B cell (primary cell): ENCODE measurements around the gene KRT12. TPM values are rescaled to one million over a fixed set of nuclear protein-coding genes. Genes with fewer than 3 reads are reported as not detected.
A peak's percentile ranks its signal among the peaks of the same experiment; 100 is the strongest.

Experiments
- ATAC-seq: fragments of 200-7000 bp; cut with Tn5 transposase; one replicate; pipeline ENCODE4 v1.10.0; 2021; ENCODE audit warnings: low read depth, mild to moderate bottlenecking, moderate number of reproducible peaks, moderate library complexity
- CTCF ChIA-PET: fragments of 350-600 bp; sonication (Branson Sonifier 250); formaldehyde crosslinking; loops from one replicate; lab custom pipeline; 2021; ENCODE audit warnings: antibody characterized with exemption, inconsistent platforms; lab: Charles Lee
- POLR2A ChIA-PET: fragments of 350-600 bp; sonication (Branson Sonifier 250); formaldehyde crosslinking; loops from one replicate; lab custom pipeline; 2021; ENCODE audit warnings: antibody characterized with exemption; lab: Charles Lee
- DNase-seq: peaks from one replicate; pipeline ENCODE4 v3.0.0; 2013
- H2AFZ ChIP-seq: 2 replicates; pipeline ENCODE4 v1.6.1; 2012; ENCODE audit warnings: mild to moderate bottlenecking, low read depth, low read length; ENCODE audit not compliant: insufficient read depth, poor library complexity, severe bottlenecking
- H3K27ac ChIP-seq, 2 donors: 1 replicate in 1 of 2; 2 replicates in 1 of 2; pipeline ENCODE4 v1.5.1; 2012 to 2013; ENCODE audit warnings: low read length in 2 of 2, mild to moderate bottlenecking in 2 of 2, moderate library complexity in 1 of 2
- H3K27me3 ChIP-seq, 4 experiments: fragments of 200-600 bp in 1 of 4; sonication (generic) in 1 of 4; replicated peaks in 1 of 4; 1 replicate in 2 of 4; 2 replicates in 2 of 4; pipeline versions ENCODE4 v1.6.1 to v1.7.0; 2013 to 2016; ENCODE audit warnings: low read length in 3 of 4, mild to moderate bottlenecking in 2 of 4, mixed read lengths in 1 of 4, moderate library complexity in 1 of 4; ENCODE audit not compliant: insufficient read depth in 4 of 4, control insufficient read depth in 3 of 4; ENCODE audit errors: control extremely low read depth in 1 of 4
- H3K36me3 ChIP-seq, 2 experiments: replicated peaks in 1 of 2; 1 replicate in 1 of 2; 2 replicates in 1 of 2; pipeline versions ENCODE4 v1.6.1 to v1.7.1; 2013; ENCODE audit warnings: low read length in 1 of 2; ENCODE audit not compliant: insufficient read depth in 2 of 2, control insufficient read depth in 1 of 2; ENCODE audit errors: control extremely low read depth in 1 of 2, extremely low read depth in 1 of 2
- H3K4me1 ChIP-seq, 2 donors: fragments of 200-600 bp in 1 of 2; sonication (generic) in 1 of 2; 1 replicate in 1 of 2; 2 replicates in 1 of 2; pipeline versions ENCODE4 v1.5.1 to v1.6.1; 2013 to 2017; ENCODE audit warnings: low read length in 2 of 2; ENCODE audit not compliant: control insufficient read depth in 2 of 2, insufficient read depth in 2 of 2
- H3K4me2 ChIP-seq: replicated peaks from 2 replicates; pipeline ENCODE3; 2012; ENCODE audit warnings: mild to moderate bottlenecking, low read depth, low read length; ENCODE audit not compliant: poor library complexity, severe bottlenecking
- H3K4me3 ChIP-seq, 5 experiments: fragments of 200-600 bp in 1 of 5; sonication (generic) in 1 of 5; 1 replicate in 3 of 5; 2 replicates in 2 of 5; pipeline versions ENCODE4 v1.5.1 to v1.7.0; 2011 to 2016; ENCODE audit warnings: low read length in 4 of 5, mild to moderate bottlenecking in 4 of 5, low read depth in 2 of 5, control low read depth in 1 of 5, moderate library complexity in 1 of 5; ENCODE audit not compliant: insufficient read depth in 1 of 5; ENCODE audit errors: control extremely low read depth in 1 of 5, extremely low read depth in 1 of 5
- H3K79me2 ChIP-seq: fragments of 200-600 bp; sonication (generic); one replicate; pipeline ENCODE4 v1.6.0; 2016; ENCODE audit warnings: low read length; ENCODE audit not compliant: control insufficient read depth, insufficient read depth
- H3K9ac ChIP-seq: fragments of 200-600 bp; sonication (generic); 2 replicates; pipeline ENCODE4 v1.6.1; 2017; ENCODE audit warnings: mild to moderate bottlenecking, low read length, moderate library complexity
- H3K9me3 ChIP-seq, 3 donors: one replicate each; pipeline versions ENCODE4 v1.6.1 to v1.7.1; 2013; ENCODE audit warnings: low read length in 2 of 3; ENCODE audit not compliant: control insufficient read depth in 2 of 3, insufficient read depth in 1 of 3; ENCODE audit errors: control extremely low read depth in 1 of 3
- H4K20me1 ChIP-seq: 2 replicates; pipeline ENCODE4 v1.6.0; 2012; ENCODE audit warnings: mild to moderate bottlenecking, low read length; ENCODE audit not compliant: insufficient read depth, control insufficient read depth, poor library complexity, severe bottlenecking
- H3K27ac Mint-ChIP-seq: one replicate; pipeline ENCODE4 v1.8.0; 2021; ENCODE audit warnings: mixed read lengths
- H3K27me3 Mint-ChIP-seq: one replicate; pipeline ENCODE4 v1.8.0; 2021; ENCODE audit warnings: mixed read lengths
- H3K4me1 Mint-ChIP-seq: one replicate; pipeline ENCODE4 v1.8.0; 2021; ENCODE audit warnings: mixed read lengths
- H3K4me3 Mint-ChIP-seq: one replicate; pipeline ENCODE4 v1.8.0; 2021; ENCODE audit warnings: mixed read lengths
- H3K9me3 Mint-ChIP-seq: one replicate; pipeline ENCODE4 v1.8.0; 2022; ENCODE audit warnings: mixed read lengths; ENCODE audit not compliant: insufficient read depth
- EZH2 ChIP-seq: IDR thresholded peaks from 2 replicates; pipeline ENCODE4 v1.6.1; 2012; ENCODE audit warnings: borderline replicate concordance, low read depth, mild to moderate bottlenecking, moderate library complexity, low read length; ENCODE audit not compliant: insufficient read depth, poor library complexity, severe bottlenecking
- WGBS: methylation state at CpG from one replicate; pipeline ENCODE4 v1.1.5; 2013; ENCODE audit warnings: missing lambda C conversion rate; ENCODE audit not compliant: insufficient coverage; 5-methylcytosine and 5-hydroxymethylcytosine counted together
- intact Hi-C: fragments of 100-400 bp; cut with micrococcal nuclease; formaldehyde crosslinking; loops from one replicate; pipeline ENCODE4 v1.10.0; 2022
- polyA plus RNA-seq: library from polyadenylated mRNA; depleted of rRNA; stranded (reverse); fragments of >200 nt; gene quantifications from 2 replicates; pipeline ENCODE4 v1.2.3, GENCODE V29; 2012
- total RNA-seq, 2 donors: library from RNA; stranded (reverse); fragments of 120-200 nt in 1 of 2; gene quantifications; 1 replicate in 1 of 2; 2 replicates in 1 of 2; pipeline versions ENCODE4 v1.2.3 to v1.2.4, GENCODE V29; 2013 to 2022
- TF ChIP-seq, protein P1 (sequence below): fragments of 200-600 bp; IDR thresholded peaks from one replicate; pipeline ENCODE4 v1.8.0; 2022; ENCODE audit warnings: antibody characterized with exemption, mild to moderate bottlenecking

KRT12 gene
- total and polyA plus RNA-seq, 2 donors (not counting 1 experiment from before 2014, with no cell fraction given): not detected

- Histone ChIP-seq H3K9ac (peak overlapping the region; percentile 91), H2AFZ (peak overlapping the region; percentile 96), H3K27ac (peak overlapping the region; percentile 68 to 86), H3K79me2 (no peaks in the 10 kb centered on the region), H3K27me3 (peaks cover 0 to 6% (median 0%) of the 10 kb centered on the region in 4 experiments), H3K4me1 (peaks cover 8 to 13% of the 10 kb centered on the region in 2 donors), H3K36me3 (peaks cover 0 to 12% of the 10 kb centered on the region in 2 experiments), H3K4me3 (peak overlapping the region; percentile 50 to 95 (median 71)), H4K20me1 (no peaks in the 10 kb centered on the region), H3K9me3 (peaks cover 0 to 3% (median 3%) of the 10 kb centered on the region in 3 donors), H3K4me2 (peak overlapping the region; percentile 79)
- TF ChIP-seq EZH2: no peak
- TF ChIP-seq, protein P1, sequence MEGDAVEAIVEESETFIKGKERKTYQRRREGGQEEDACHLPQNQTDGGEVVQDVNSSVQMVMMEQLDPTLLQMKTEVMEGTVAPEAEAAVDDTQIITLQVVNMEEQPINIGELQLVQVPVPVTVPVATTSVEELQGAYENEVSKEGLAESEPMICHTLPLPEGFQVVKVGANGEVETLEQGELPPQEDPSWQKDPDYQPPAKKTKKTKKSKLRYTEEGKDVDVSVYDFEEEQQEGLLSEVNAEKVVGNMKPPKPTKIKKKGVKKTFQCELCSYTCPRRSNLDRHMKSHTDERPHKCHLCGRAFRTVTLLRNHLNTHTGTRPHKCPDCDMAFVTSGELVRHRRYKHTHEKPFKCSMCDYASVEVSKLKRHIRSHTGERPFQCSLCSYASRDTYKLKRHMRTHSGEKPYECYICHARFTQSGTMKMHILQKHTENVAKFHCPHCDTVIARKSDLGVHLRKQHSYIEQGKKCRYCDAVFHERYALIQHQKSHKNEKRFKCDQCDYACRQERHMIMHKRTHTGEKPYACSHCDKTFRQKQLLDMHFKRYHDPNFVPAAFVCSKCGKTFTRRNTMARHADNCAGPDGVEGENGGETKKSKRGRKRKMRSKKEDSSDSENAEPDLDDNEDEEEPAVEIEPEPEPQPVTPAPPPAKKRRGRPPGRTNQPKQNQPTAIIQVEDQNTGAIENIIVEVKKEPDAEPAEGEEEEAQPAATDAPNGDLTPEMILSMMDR: no peak
- WGBS: under 1% methylated on average over 66 of the region's 73 CpGs
- peaks cover 18% of the 10 kb centered on the region for H3K4me1 Mint-ChIP-seq
- ChIA-PET POLR2A (interaction anchor here (0.9 to 1.2 kb wide), 3 partner anchors 172 to 847 kb away, joined by 3 to 5 read pairs (median 5); partner anchors contain the start of genes KRTAP16-1 and SMARCE1), CTCF (interaction anchor here (0.6 to 2.2 kb wide), 10 partner anchors 15 to 847 kb away, joined by 3 to 8 read pairs (median 4); no protein-coding TSS in a partner anchor)
- H3K4me3 Mint-ChIP-seq: peak overlapping the region; percentile 89
- H3K27me3 Mint-ChIP-seq: peaks cover 16% of the 10 kb centered on the region
- peak overlapping the region; percentile 85 for H3K27ac Mint-ChIP-seq
- DNase-seq (peak; percentile 95), ATAC-seq (peak; percentile 91)
- H3K9me3 Mint-ChIP-seq: peaks cover 6% of the 10 kb centered on the region
- intact Hi-C loops: loop anchor here (1.0 to 10.0 kb wide), 6 partner anchors 91 to 1363 kb away; partner anchors contain the start of genes CCR7, DNAJC7 and KCNH4
These were observed 48.1 kb downstream of the KRT12 start for GRCh38 chr17:40818733-40819527.
